ENCODE data around the gene KERA.

KERA gene

DNA sequence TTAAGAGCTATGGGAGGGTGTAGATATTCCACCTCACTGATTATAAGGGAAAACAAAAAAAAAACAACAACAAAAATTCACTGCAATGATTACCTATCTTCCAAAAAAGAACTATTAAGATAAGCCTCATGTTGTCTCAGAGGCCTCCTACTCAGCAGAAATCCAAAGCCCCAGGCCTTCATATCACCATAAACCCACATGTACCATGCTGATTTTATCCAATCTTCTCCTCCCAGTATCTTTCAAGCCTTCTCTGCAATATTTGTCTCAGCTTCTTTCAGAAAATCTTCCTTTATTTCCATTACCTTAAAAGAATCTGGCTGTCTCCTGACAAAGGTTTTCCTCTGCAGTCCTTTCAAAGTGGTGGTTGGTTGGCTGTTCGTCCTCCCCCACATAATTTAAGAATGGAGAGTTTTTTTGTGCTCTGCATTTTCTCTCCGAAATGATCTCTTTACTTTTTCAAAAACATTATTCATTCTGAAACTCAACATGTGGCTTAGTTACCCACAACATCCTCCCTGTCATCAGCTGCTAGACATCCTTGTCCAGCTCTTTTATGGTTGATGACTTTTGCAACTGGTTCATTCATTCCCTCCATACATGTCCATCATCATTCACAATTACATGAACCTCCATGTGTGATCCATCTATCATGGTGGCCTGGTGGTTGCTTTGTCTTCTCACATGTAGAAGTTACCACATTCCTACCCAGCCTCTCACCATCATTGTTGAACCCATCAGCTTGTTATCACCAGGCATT is 50.1 kb downstream of the KERA start:
- DNase-seq, result no peak

DNA sequence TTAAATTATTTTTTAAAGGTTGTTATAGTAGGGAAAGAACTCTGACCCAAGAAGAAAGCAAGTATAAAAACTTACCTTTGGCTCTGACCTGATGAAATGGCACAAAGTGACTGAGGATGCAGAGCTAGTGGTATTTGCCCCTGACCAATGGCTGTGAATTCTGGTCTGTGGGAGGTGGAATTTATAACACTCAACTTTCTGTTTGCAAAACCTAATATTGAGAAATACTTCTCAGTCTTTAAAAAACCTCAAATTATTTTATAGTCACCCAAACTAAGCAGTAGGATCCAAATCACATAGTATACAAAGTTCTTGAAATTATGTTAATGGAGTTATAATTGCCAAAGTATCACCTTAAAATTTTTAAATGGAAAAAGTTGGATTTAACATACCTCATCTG is 53.0 kb downstream of the KERA start, which contains the start of gene EPYC:
Gene EPYC, minus strand, starts transcription at position 101 of the 400 bp plus-strand sequence. CDS start 2,407 bp downstream, outside the sequence.
- DNase-seq, result no peak

DNA sequence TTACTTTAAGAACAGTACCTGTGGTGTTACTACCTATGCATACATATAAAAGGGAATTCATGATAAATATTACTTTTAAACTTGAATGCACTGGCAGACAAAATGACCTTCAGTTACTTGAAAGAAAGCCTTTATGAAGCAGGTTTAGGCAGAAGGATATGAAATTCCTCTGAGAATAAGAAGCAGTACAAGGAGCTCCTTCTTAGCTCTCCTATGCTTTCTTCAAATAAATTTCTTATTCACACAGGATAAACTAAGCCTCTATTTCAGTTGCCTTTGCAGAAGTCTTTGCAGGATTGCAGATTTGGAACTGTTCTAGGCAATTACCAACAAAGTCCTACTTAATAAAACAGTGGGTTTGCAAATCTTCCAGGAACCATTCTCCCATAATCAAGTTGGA is 54.1 kb downstream of the KERA start:
- DNase-seq, result no peak

- no peak for DNase-seq
These were observed 56.5 kb downstream of the KERA start for GRCh38 chr12:91001306-91001705.
